ENCODE data around the gene ATOSB.

The ATOSB gene

GRCh38 chr9:35112257-35113020 is 3.2 kb downstream of the ATOSB start:
- DNase-seq = no peak

- peak; percentile 89 for DNase-seq
These were observed 4.4 kb downstream of the ATOSB start for GRCh38 chr9:35111001-35111933.

- DNase-seq = no peak
These were observed 5.3 kb downstream of the ATOSB start for GRCh38 chr9:35110327-35110761.

- DNase-seq = no peak
These were observed 6.6 kb downstream of the ATOSB start for GRCh38 chr9:35108946-35109575.

- DNase-seq = no peak
These were observed 7.2 kb downstream of the ATOSB start for GRCh38 chr9:35108461-35108860.

- DNase-seq = no peak
These were observed 8.1 kb downstream of the ATOSB start for GRCh38 chr9:35107297-35108290.

- DNase-seq = no peak
These were observed 9.3 kb downstream of the ATOSB start for GRCh38 chr9:35106343-35106730.

- no peak for DNase-seq
These were observed 9.9 kb downstream of the ATOSB start for GRCh38 chr9:35105571-35106342.

- DNase-seq = no peak
These were observed 10.5 kb downstream of the ATOSB start for GRCh38 chr9:35105126-35105525.

- no peak for DNase-seq
These were observed 11.1 kb downstream of the ATOSB start for GRCh38 chr9:35104586-35104985.

GRCh38 chr9:35103660-35104191 is 11.9 kb downstream of the ATOSB start:
- DNase-seq = no peak

- DNase-seq = peak; percentile 90
These were observed 12.6 kb downstream of the ATOSB start, which contains the start of gene STOML2 for GRCh38 chr9:35102769-35103659. Gene STOML2 (minus strand): TSS chr9:35103131. CDS start chr9:35103094, 37 bp downstream.

GRCh38 chr9:35102465-35102768 is 13.2 kb downstream of the ATOSB start:
- no peak for DNase-seq

GRCh38 chr9:35097573-35097972 is 18.1 kb downstream of the ATOSB start:
- no peak for DNase-seq

GRCh38 chr9:35096035-35096849 is 19.4 kb downstream of the ATOSB start, which contains the start of gene PIGO:
Gene PIGO (minus strand): TSS chr9:35096591. CDS start chr9:35095565, 1,026 bp downstream.
- DNase-seq = peak; percentile 76

- no peak for DNase-seq
These were observed 24.1 kb downstream of the ATOSB start for GRCh38 chr9:35091536-35091935.

- DNase-seq = no peak
These were observed 26.2 kb downstream of the ATOSB start for GRCh38 chr9:35089434-35089833.

- DNase-seq = no peak
These were observed 30.6 kb downstream of the ATOSB start for GRCh38 chr9:35085078-35085477.
